HepG2 (cell line): Measurements from ENCODE around the gene FGF2. TPM values are rescaled to one million over a fixed set of nuclear protein-coding genes. Genes with fewer than 3 reads are reported as not detected.

ENCODE experiments used
- ATF5 ChIP-seq: sonication (generic); formaldehyde crosslinking; IDR thresholded peaks from 2 replicates; pipeline ENCODE4 v1.4.0; 2020; ENCODE audit warnings: mild to moderate bottlenecking, low read depth, missing genetic modification reagents
- BCL6 ChIP-seq: IDR thresholded peaks from 2 replicates; pipeline ENCODE4 v1.6.1; 2016; ENCODE audit warnings: missing genetic modification reagents, missing compliant biosample characterization
- BHLHE40 ChIP-seq: IDR thresholded peaks from 2 replicates; pipeline ENCODE4 v1.6.1; 2011; ENCODE audit warnings: low read length, improper control_type of control experiment
- CCDC6 ChIP-seq: sonication (generic); formaldehyde crosslinking; IDR thresholded peaks from 2 replicates; pipeline ENCODE4 v1.8.1; 2022; ENCODE audit warnings: mild to moderate bottlenecking, missing genetic modification reagents, moderate library complexity
- CEBPG ChIP-seq: IDR thresholded peaks from 2 replicates; pipeline ENCODE4 v1.6.1; 2016
- CEBPZ ChIP-seq: IDR thresholded peaks from 2 replicates; pipeline ENCODE4 v1.6.1; 2012; ENCODE audit warnings: low read length, improper control_type of control experiment
- ESRRA ChIP-seq: sonication (generic); formaldehyde crosslinking; IDR thresholded peaks from 2 replicates; pipeline ENCODE4 v1.5.1; 2020; ENCODE audit warnings: mild to moderate bottlenecking, low read depth, missing genetic modification reagents
- ETV5 ChIP-seq: IDR thresholded peaks from 2 replicates; pipeline ENCODE4 v1.6.1; 2018; ENCODE audit warnings: missing biosample characterization, missing genetic modification reagents, inconsistent platforms, borderline replicate concordance
- ETV6 ChIP-seq: sonication (generic); formaldehyde crosslinking; conservative IDR thresholded peaks from 2 replicates; pipeline ENCODE4 v1.4.0; 2020; ENCODE audit warnings: missing genetic modification reagents
- FOXM1 ChIP-seq: sonication (generic); formaldehyde crosslinking; IDR thresholded peaks from 2 replicates; pipeline ENCODE4 v1.5.0; 2020; ENCODE audit warnings: missing genetic modification reagents
- KLF11 ChIP-seq: IDR thresholded peaks from 2 replicates; pipeline ENCODE4 v1.6.1; 2016; ENCODE audit warnings: missing compliant biosample characterization
- MYC ChIP-seq: sonication (generic); formaldehyde crosslinking; IDR thresholded peaks from 2 replicates; pipeline ENCODE4 v1.9.0; 2021; ENCODE audit warnings: missing genetic modification reagents, borderline replicate concordance
- NBN ChIP-seq: fragments of 450-650 bp; conservative IDR thresholded peaks from 2 replicates; pipeline ENCODE4 v1.6.1; 2017
- PATZ1 ChIP-seq: sonication (generic); formaldehyde crosslinking; IDR thresholded peaks from 2 replicates; pipeline ENCODE4 v1.4.0; 2020; ENCODE audit warnings: missing genetic modification reagents
- POGZ ChIP-seq: sonication (generic); formaldehyde crosslinking; IDR thresholded peaks from 2 replicates; pipeline ENCODE4 v1.4.0; 2020; ENCODE audit warnings: mild to moderate bottlenecking, missing genetic modification reagents
- SALL1 ChIP-seq: sonication (generic); formaldehyde crosslinking; IDR thresholded peaks from 2 replicates; pipeline ENCODE4 v1.8.0; 2022; ENCODE audit warnings: mild to moderate bottlenecking, missing genetic modification reagents
- YEATS2 ChIP-seq: sonication (generic); formaldehyde crosslinking; IDR thresholded peaks from 2 replicates; pipeline ENCODE4 v1.4.0; 2020; ENCODE audit warnings: missing genetic modification reagents, borderline replicate concordance
- ZNF276 ChIP-seq: sonication (generic); formaldehyde crosslinking; IDR thresholded peaks from 2 replicates; pipeline ENCODE4 v1.4.0; 2020; ENCODE audit warnings: mild to moderate bottlenecking, low read depth, missing genetic modification reagents
- ZNF350 ChIP-seq: sonication (generic); formaldehyde crosslinking; IDR thresholded peaks from 2 replicates; pipeline ENCODE4 v1.4.0; 2020; ENCODE audit warnings: mild to moderate bottlenecking, low read depth, missing genetic modification reagents, borderline replicate concordance
- ZNF530 ChIP-seq: sonication (generic); formaldehyde crosslinking; IDR thresholded peaks from 2 replicates; pipeline ENCODE4 v1.5.0; 2020; ENCODE audit warnings: low read depth, mild to moderate bottlenecking, missing genetic modification reagents
- ZNF569 ChIP-seq: sonication (generic); formaldehyde crosslinking; IDR thresholded peaks from 2 replicates; pipeline ENCODE4 v1.5.0; 2020; ENCODE audit warnings: mild to moderate bottlenecking, missing genetic modification reagents, moderate library complexity, borderline replicate concordance
- ZNF891 ChIP-seq: sonication (generic); formaldehyde crosslinking; IDR thresholded peaks from 2 replicates; pipeline ENCODE4 v1.5.0; 2020; ENCODE audit warnings: mild to moderate bottlenecking, missing genetic modification reagents
- polyA plus RNA-seq, 8 experiments: library from polyadenylated mRNA; depleted of rRNA in 3 of 8; stranded (reverse) in 7 of 8; unstranded in 1 of 8; fragments of >200 nt; fragmentation: Illumina TruSeq in 4 of 8; extraction: Trizol in 4 of 8; gene quantifications; 2 replicates each; pipeline versions ENCODE4 v1.2.1 to v1.2.3, GENCODE V29; 2011 to 2016; ENCODE audit warnings: low read depth in 4 of 8, missing spikeins in 1 of 8, mixed read lengths in 1 of 8; ENCODE audit not compliant: insufficient read depth in 1 of 8
- total RNA-seq, 5 experiments: library from RNA; depleted of rRNA; stranded (reverse); fragments of >200 nt; fragmentation: Illumina TruSeq; extraction: Trizol; gene quantifications; 2 replicates each; pipeline ENCODE4 v1.2.3, GENCODE V29; 2016; ENCODE audit warnings: low read depth in 1 of 5

Gene FGF2
- total and polyA plus RNA-seq, 2 of the 13 experiments (the other 11 are each of a cell fraction or from before 2014, with no cell fraction given): 0.01 to 0.02 TPM

GRCh38 chr4:122921971-122922876 lies 95.6 kb downstream of the FGF2 start, which contains the start of gene NUDT6 (continued):
- peak; percentile 68 for TF ChIP-seq ZNF350 (CRISPR knock-in tag)
- peak; percentile 70; the same call in 1 of the 2 replicates for TF ChIP-seq ZNF891 (CRISPR knock-in tag)
- TF ChIP-seq MYC (CRISPR knock-in tag): peak; percentile 16; the same call in 1 of the 2 replicates
- no peak for TF ChIP-seq ZNF569 (CRISPR knock-in tag)
- 0 out of 2 replicates have a peak, but pooled peaks have one; percentile 27 for TF ChIP-seq ATF5 (CRISPR knock-in tag)
- no peak for TF ChIP-seq NBN
- no peak for TF ChIP-seq PATZ1 (CRISPR knock-in tag)
- peak; percentile 25; the same call in 1 of the 2 replicates for TF ChIP-seq KLF11 (CRISPR knock-in tag)
- 0 out of 2 replicates have a peak, but pooled peaks have one; percentile 16 for TF ChIP-seq BHLHE40
- no peak; the same call in none of the 2 replicates for TF ChIP-seq ZNF276 (CRISPR knock-in tag)
- TF ChIP-seq CEBPG (CRISPR knock-in tag): no peak
- peak; percentile 87 for TF ChIP-seq CCDC6 (CRISPR knock-in tag)
- TF ChIP-seq ZNF530 (CRISPR knock-in tag): 0 out of 2 replicates have a peak, but pooled peaks have one; percentile 22
- peak; percentile 4; the same call in 1 of the 2 replicates for TF ChIP-seq ETV6 (CRISPR knock-in tag)
- 0 out of 2 replicates have a peak, but pooled peaks have one; percentile 43 for TF ChIP-seq FOXM1 (CRISPR knock-in tag)
- peak; percentile 67; the same call in 1 of the 2 replicates for TF ChIP-seq POGZ (CRISPR knock-in tag)
- TF ChIP-seq YEATS2 (CRISPR knock-in tag): peak; percentile 39
- TF ChIP-seq SALL1 (CRISPR knock-in tag): peak; percentile 76
- TF ChIP-seq CEBPZ: no peak
- no peak for TF ChIP-seq BCL6 (CRISPR knock-in tag)
- TF ChIP-seq ETV5 (CRISPR knock-in tag): peak; percentile 9; the same call in 1 of the 2 replicates
- 0 out of 2 replicates have a peak, but pooled peaks have one; percentile 51 for TF ChIP-seq ESRRA (CRISPR knock-in tag)
